GM12892 (cell line): Measurements from ENCODE around the gene CD19.

ENCODE experiments used
- POLR2A ChIP-seq: IDR thresholded peaks from 2 replicates; pipeline ENCODE4 v1.6.1; 2011; ENCODE audit warnings: low read depth, low read length, control low read depth
- POLR2AphosphoS5 ChIP-seq: IDR thresholded peaks from 2 replicates; pipeline ENCODE4 v1.6.1; 2011; ENCODE audit warnings: low read depth, low read length, control low read depth

GRCh38 chr16:28903344-28904042 lies 28.3 kb upstream of the CD19 start:
- TF ChIP-seq POLR2A (no peak), POLR2AphosphoS5 (no peak)
